HG02852 (cell line): ENCODE results near the gene TSNAX.

Experiments used
- ATAC-seq: cut with Tn5 transposase; IDR thresholded peaks from one replicate; pipeline ENCODE4 v1.9.1; 2021; ENCODE audit warnings: mild to moderate bottlenecking, moderate library complexity; ENCODE audit not compliant: unreplicated experiment

Gene TSNAX

DNA sequence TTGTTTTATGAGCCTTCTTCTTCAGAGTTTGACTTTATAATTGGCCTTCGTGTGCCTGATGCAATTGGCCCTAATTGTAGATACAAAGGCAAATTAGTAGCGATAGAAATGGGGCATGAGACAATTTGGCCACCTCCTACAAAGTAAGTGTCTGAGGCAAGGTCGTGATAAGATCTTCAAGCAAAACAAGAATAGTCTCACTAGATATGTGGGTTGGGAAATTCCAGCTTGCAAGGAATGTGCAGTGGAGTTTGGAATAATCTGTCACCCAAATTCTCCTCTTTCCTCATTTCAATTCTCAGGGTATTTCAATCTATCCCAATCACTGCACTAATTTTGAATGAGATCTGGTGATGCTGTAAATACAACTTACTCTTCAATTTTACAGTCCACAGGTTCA, 11.4 kb upstream of the TSNAX start:
- no peak for ATAC-seq

DNA sequence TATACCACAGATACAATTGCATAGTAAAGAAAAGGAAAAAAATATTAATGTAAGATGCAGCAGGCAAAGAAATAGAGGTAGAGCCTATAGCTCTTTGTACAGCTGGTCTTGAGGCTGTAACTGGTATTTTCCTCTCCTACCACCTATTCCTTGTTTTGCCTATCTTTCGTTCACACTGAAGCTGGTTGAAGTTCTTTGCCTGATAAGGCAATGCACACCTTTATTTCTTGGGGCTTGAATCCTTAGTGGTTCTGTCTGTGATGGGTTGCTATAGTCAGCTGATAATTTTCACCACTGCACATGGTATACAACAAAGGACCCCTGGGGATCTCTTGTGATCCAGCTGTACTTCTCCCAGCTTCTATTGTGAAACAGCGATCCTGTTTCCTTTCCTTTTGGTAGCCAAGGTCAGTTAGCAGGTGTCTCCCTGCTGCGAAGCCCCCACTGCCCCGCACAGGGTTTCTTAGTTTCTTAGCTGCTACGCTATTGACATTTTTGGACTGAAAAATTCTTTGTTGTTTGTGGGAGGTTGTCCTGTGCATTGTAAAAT, 9.9 kb upstream of the TSNAX start:
- no peak for ATAC-seq

DNA sequence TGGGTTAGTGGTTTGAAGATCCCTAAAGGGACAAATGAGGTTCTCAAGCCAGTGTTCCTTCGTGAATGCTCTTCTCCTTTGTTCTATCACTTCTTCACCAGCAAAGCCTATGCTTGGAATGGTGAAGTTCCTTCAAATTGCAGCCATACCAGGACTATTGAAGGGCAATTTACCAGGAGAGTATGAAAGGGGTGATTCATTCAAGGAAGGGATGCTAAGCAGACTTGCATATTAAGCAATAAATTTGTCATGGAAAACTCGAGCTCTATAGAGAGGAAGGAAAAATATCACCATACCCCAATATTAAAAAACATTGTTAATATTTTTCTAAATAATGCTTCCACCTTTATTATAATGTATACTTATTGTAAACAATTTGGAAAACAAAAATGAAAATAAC, 9.3 kb upstream of the TSNAX start:
- no peak for ATAC-seq

DNA sequence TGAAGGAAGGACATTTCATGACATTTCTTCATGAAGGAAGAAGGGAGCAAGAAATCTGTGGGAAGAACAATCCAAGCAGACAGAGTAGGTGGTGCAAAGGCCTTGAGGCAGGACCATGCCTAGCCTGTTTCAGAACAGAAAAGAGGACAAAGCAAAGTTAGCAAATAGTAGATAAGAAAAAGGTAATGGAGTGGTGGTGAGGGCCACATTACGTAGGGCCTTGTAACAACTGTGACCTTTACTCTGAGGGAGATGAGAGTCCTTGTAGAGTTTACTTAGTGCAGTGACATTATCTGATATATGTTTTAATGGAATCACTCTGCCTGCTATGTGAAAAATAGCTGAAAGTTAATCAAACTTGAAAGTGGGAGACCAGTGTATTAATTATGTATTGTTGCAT, 6.4 kb upstream of the TSNAX start:
- no peak for ATAC-seq

DNA sequence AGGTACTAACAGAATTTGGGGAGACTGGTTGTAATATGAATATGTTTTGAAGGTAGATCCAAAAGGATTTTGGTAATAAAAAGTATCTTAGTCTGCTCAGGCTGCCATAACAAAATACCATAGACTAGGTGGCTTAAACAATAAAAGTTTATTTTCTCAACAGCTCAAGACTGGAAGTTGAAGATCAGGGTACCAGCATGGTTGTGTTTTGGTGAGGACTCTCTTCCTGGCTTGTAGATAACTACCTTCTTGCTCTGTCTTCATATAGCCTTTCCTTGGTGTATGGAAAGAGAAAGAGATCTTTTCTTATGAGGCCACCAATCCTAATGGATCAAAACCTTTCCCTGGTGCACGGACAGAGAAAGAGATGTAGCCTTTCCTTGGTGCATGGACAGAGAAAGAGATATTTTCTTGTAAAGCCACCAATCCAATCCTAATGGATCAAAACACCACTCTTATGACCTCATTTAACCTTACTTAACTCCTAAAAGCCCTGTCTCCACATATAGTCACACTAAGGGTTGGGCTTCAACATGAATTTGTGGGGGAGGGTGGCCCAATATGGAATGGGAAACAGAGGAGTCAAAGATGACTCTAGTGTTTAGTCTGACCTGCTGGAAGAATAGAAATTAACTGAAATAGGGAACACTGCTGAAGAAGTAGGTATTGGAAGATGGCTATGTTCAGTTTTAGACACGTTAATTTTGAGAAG, 5.4 kb upstream of the TSNAX start:
- no peak for ATAC-seq

DNA sequence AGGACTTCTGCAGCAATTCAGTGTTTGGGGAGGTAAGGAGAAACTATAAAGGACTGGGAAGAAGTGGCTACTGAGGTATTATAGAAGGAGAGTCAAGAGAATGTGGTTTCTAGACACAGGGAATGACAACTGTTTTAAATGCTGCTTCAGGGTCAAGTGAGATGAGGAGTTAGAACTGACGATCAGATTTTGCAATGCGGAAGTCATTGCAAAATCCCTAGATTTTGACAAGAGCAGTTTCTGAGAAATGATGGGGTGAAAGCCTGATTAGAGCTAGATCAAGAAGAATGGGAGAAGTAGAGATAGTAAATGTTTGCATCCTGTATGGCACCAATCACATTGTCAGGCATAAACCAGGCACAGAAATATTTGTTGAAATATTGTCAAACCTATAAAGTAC, 4.7 kb upstream of the TSNAX start:
- no peak for ATAC-seq

DNA sequence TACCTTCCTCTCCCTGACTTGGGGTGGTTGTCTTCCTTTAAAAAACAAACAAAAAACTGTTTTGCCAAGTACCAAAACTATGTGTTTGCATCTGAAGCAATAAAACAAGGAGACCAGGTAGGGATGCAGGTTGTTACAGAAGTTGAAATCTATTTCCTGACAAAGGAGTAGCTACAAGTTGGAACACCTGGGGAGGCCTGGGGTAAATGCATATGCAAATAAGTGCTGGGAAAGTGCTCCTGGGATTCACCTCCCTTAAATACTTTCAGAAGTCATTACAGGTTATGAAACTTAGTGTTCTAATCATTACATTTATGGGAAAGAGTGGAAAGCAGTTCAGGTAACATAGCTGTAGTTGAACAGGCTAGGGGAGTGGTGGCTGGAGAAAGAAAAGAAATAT, 1.9 kb upstream of the TSNAX start:
- ATAC-seq, result no peak

DNA sequence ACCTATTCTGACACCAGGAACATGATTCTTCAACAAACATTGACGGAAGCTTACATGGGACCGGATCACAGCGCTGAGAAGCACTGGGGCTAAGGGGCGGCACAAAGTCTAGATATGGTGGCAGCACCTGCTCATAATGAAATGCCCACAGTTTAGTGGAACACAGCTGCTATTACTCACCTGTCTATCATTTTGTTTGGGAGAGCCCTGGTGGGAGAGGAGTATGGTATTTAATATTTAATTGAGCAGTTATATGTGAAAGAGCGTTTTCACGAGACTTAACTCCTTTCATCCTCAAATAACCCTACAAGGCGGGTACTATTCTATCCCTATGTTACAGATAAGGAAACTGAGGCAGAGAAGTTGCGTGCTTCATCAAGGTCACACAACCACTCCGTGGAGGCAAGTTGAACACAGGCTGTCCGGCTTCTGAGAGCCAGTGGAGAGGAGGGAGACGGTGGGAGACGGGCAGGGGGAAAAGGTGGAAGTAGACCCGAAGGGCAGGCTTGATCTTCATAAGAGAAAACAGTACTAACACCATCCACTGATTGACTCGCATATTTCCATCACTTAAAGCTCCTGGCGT, 790 bp upstream of the TSNAX start:
- peak; percentile 18 for ATAC-seq

DNA sequence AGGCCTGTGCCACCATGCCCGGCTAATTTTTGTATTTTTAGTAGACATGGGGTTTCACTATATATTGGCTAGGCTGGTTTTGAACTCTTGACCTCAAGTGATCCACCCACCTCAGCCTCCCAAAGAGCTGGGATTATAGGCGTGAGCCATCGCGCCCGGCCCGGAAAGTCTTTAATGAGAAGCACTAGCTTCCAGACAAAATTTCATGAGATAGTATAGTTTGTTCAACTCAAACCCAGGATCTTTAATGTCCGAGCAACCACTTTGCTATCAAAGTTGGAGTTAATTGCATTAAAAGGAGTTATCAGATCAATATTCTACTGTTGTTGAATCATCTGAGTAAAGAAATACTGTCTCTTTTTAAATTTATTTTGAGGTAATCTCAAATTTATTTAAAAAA, 4.8 kb downstream of the TSNAX start:
- ATAC-seq, result no peak

DNA sequence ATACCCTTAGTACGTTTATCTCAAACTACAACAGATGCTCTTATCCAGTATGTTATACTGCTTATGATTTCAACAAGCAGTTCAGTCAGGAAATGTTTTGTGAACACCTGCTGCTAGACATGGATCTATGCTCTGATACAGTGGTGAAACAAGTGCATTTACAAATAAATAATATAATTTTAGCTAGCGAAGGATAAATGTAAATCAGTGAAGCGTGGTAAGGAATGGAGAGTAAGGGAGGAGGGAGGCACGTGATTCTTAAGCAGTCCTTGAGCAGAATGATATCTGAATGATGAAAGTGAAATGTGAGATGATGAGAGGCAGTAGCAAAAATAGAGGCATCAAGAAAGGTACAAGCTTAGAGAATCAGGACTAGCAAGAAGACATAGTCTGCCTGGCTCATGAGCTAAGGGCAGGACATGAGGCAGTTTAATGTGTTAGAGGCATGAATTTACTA, 6.3 kb downstream of the TSNAX start:
- no peak for ATAC-seq

DNA sequence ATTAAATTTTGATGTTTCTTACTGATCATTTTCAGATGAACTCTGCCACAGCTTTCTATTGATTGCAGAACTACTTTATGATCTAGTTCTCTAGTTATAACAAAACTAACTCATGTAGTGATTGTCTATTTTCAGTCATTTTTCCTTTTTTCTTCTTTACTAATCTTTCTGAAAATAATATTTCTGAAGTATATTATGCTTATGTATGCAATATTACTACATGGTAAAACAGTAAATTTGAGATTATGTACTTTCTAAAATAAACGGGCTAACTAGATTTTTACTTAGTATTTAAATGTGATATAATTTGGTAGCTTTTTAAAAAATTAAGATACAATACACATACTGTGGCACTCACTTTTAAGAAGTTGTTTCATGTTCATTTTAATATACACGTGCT, 7.6 kb downstream of the TSNAX start:
- ATAC-seq, result no peak

DNA sequence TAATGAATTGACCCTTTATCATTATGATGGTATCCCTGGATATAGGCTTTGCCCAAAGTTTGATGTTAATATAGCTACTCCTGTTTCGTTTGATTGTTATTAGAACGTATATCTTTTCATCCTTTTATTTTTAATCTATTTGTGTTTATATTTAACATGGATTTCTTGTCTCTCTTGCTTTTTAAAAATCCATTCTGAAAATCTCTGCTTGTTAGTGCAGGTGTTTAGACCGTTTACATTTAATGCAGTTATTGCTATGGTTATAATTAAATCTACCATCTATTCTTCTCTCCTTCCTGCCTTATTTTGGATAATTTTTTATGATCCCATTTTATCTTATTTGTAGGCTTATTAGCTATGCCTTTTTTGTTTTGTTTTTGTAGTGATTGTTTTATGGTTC, 12.4 kb downstream of the TSNAX start:
- ATAC-seq, result no peak

DNA sequence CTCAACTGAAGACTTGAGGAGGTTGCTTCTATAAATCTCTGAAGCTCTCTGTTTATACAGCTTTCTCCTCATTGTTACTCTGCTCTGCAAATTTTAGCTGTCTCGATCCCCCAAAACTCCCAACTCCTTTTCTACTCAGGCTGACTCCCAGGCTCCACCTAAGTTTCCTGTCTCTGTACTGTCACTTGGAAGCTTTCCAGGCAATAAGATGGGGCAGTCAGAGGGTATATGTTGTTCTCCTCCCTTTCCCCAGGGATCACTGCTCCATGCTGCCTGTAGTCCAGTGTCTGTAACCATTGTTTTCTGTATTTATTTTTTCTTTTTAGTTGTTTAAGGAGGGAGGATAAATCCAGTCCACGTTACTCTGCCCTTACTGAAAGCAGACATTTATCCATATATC, 13.4 kb downstream of the TSNAX start:
- ATAC-seq, result no peak

DNA sequence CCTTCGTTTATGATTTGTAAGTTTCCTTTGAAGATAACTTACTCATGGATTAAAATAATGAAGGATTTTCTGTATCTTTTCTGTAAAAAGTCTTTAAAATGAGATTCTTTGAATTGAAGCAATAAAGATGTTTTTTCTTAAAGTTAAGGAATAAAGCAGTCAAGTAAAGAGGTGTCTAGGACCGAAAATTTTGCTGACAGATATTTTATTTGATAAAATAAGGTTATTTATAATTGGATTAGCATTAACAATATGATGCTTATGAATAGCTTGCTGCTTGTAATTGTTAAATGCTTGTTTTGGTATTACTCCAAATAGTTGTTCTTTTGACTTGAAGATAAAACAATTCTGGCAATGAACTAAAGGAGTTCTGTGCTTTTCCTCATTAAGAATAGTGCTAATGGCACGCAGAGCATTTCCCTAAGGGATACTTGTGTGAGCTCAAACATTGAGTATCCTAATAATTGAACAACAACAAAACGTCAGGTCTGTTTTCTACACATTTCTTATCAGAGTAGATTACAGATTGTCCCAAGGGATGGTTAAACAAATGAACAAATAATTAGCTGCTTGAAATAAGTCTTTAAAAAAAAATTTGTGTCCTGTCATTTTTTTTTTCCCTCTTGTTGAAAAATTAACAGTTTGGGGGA, 16.6 kb downstream of the TSNAX start:
- no peak for ATAC-seq

DNA sequence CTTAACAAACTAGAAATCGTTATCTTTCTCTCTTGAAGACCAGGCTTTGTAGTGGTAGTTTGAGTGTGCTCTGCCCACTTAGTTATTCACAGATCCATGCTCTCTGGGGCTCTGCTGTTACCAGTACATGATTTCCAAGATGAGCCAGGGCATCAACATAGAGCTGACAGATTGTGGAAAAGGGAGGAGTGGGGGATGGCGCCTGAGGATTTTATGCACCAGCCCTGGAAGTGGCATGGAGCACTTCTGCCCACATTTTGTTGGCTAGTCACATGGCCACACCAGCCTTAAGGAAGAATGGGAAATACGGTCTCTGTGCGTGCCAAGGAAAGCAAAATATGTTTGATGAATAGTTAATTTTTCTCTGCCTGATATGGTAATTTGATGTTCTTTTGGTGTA, 18.2 kb downstream of the TSNAX start:
- no peak for ATAC-seq

DNA sequence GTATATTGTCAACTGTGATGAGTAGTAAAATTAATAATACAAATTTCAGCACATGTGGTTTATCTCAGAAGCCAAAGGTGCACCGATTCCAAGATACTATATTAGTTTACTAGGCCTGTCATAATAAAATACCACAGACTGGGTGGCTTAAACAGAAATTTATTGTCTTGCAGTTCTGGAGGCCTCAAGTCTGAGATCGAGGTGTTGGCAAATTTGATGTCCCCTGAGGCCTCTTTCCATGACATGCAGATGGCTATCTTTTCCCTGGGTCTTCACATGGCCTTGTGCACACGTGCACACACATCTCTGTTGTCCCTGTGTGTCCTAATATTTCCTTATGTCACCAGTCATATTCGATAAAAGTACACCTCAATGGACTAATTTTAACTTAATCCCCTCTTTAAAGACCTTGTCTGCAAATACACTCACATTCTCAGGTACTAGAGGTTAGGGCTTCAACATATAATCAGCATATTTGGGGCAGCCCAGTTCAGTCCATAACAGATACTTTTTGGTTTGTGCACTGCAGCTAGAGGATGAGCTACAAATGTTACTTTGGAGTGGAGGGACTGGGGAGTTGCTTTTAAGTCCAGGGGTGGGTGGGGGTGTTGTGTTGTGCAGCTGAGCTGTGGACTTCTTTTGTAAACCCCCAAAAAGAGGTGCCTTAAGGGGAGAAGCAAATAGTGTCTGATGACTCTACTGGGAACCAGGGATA, 21.4 kb downstream of the TSNAX start:
- no peak for ATAC-seq

DNA sequence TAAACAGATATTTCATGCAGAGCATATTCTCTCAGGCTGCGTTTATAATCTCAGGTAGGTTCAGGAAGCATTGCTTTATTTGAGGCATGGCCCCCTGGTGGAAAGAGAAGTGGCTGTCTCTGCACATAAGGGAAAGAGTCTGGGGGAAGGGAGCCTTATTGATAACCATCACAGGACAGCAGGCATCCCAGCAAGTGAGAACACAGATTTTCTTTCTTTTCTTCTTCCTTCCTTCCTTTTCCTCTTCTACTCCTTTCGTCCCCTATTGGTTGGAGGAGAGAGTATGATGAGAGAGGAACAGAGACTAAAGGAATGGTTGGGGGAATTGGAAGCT, 21.9 kb downstream of the TSNAX start:
- ATAC-seq, result no peak

DNA sequence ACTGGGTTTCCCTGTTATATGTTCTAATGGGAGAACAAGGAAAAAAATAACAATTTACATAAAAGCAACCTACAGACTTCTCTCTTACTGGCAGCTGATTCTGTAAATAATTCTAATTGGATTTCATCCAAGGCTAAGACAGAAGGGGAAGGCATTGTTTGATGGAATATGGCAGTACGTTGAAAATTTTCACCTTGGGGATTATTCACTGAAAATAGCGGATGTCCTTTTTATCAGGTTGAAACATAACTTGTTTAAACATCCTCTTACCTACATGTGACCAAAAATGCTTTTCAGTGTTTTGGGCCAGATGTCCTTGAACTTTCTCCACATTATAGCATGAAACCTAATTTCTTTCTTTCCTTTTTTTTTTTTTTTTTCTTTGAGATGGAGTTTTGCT, 24.9 kb downstream of the TSNAX start:
- no peak for ATAC-seq

DNA sequence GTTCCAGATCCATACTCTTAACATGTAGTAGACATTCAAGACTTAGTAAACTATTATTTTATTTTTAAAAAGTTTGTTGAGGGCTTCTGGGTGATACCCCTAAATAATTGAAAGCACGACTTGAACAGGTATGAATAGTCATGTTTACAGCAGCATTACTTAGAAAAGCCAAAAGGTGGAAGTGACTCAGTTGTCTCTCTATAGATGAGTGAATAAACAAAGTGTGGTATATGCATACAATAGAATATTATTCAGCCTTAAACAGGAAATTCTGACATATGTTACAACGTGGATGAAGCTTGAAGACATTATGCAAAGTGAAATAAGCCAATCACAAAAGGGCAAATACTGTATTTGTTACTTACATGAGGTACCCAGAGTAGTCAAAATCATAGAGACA, 26.5 kb downstream of the TSNAX start:
- no peak for ATAC-seq

DNA sequence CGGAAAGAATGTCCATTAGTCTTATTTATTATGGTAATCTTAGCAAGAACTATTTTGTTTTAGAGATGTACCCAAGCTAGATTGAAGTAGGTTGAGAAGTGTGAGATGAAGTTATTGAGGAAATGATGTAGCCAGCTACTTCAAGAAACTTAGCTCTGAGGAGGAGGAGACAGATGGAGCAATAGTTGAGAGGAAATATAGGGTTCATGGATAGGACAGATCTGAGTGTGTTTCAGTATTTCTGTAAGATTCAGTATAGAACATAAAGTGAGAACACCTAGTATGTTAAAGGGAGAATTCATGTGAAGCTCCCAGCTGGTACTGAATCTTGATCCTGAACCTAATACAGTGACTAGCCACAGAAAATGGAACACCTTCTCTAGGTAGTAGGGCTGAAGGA, 28.9 kb downstream of the TSNAX start:
- ATAC-seq, result no peak

DNA sequence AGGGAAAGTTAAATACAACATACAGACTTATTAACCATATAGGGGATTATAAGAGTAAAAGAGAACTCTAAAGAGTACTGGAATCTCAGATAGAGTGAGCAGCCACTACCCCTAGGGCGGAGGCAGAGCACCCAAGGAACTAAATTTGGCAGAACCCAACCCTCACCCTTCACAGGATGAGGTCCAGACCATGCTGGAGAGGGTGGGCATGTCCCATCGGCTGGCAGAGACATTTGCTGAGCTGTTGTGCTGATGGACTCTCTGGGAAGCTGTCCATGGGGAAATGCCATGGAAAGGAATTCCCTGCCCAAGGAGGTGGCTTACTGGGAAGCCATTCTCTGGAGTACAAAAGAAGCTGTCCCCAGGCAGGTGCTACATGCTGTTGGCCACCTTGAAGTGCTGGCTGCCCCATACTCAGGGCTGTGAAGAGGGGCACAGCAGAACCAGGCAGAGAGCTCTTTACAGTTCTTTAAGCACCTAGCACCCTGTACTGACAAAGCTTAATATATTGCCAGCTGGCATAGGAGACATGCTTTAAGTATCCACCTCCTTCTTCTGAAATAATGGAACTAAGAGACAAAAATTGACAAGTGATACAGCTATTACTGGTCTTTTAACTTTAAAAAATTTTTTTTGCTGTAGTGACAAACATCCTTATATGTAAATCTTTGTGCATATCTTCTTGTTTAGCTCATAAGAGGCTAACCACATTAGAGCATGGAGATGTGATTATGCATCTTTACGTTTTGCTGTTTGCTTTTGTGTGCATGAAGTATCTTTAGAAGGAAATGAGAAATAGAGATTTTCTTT, 29.6 kb downstream of the TSNAX start:
- no peak for ATAC-seq
